GM12878 (cell line): ENCODE data around the gene ADAMTS13. TPM values are rescaled to one million over a fixed set of nuclear protein-coding genes. Genes with fewer than 3 reads are reported as not detected.

Source experiments
- ATAC-seq: fragments of 200-7000 bp; cut with Tn5 transposase; 3 replicates; pipeline ENCODE4 v1.9.1; 2020; ENCODE audit warnings: mild to moderate bottlenecking, moderate library complexity
- BruUV-seq: library from RNA; stranded (reverse); fragments of 400-500 nt; replicated peaks from 2 replicates; lab custom pipeline; 2021; lab: Mats Ljungman, UMichigan
- CTCF ChIA-PET: fragments of 300-600 bp; sonication (Branson Sonifier 250); formaldehyde crosslinking; extraction: SDS; loops from one replicate; lab custom pipeline; 2021; ENCODE audit warnings: inconsistent platforms; lab: Yijun Ruan, JAX
- POLR2A ChIA-PET: fragments of 350-600 bp; formaldehyde crosslinking; extraction: SDS; loops from one replicate; lab custom pipeline; 2021; ENCODE audit warnings: inconsistent platforms; lab: Charles Lee
- RAD21 ChIA-PET: fragments of 300-600 bp; sonication (Branson Sonifier 250); formaldehyde crosslinking; loops from one replicate; lab custom pipeline; 2023; ENCODE audit warnings: antibody characterized with exemption; ENCODE audit not compliant: unreplicated experiment; lab: Charles Lee
- SMC1A ChIA-PET: fragments of 300-600 bp; sonication (Branson Sonifier 250); formaldehyde crosslinking; loops from one replicate; lab custom pipeline; 2023; ENCODE audit not compliant: unreplicated experiment, uncharacterized antibody; lab: Charles Lee
- DNase-seq: peaks from one replicate; pipeline ENCODE4 v3.0.0-alpha.2; 2011; ENCODE audit warnings: low read depth, low spot score
- FAIRE-seq: peaks from 3 replicates; lab custom pipeline; 2011; peaks lifted over from hg19 to GRCh38; lab: Jason Lieb, UNC
- H2AFZ ChIP-seq: 2 replicates; pipeline ENCODE4 v1.6.0; 2011; ENCODE audit warnings: low read depth, low read length, control low read depth; ENCODE audit not compliant: control insufficient read depth
- H3K27ac ChIP-seq: 2 replicates; pipeline ENCODE4 v1.5.1; 2011; ENCODE audit warnings: control low read depth; ENCODE audit not compliant: control insufficient read depth, insufficient read depth
- H3K27me3 ChIP-seq, 2 experiments: replicated peaks in 1 of 2; 2 replicates each; pipeline versions ENCODE4 v1.6.0 to v1.6.1; 2011; ENCODE audit warnings: low read length in 1 of 2; ENCODE audit not compliant: control insufficient read depth in 2 of 2, insufficient read depth in 2 of 2
- H3K36me3 ChIP-seq, 2 experiments: 2 replicates each; pipeline ENCODE4 v1.5.1; 2011; ENCODE audit warnings: low read length in 1 of 2; ENCODE audit not compliant: control insufficient read depth in 2 of 2, insufficient read depth in 2 of 2
- H3K4me1 ChIP-seq: 2 replicates; pipeline ENCODE4 v1.6.1; 2011; ENCODE audit warnings: mild to moderate bottlenecking, low read length, moderate library complexity, mixed read lengths; ENCODE audit not compliant: control insufficient read depth, insufficient read depth
- H3K4me2 ChIP-seq: 2 replicates; pipeline ENCODE4 v1.6.0; 2011; ENCODE audit warnings: control low read depth; ENCODE audit not compliant: control insufficient read depth, insufficient read depth
- H3K4me3 ChIP-seq: fragments of 200-600 bp; sonication (generic); 2 replicates; pipeline ENCODE4 v1.5.1; 2016
- H3K79me2 ChIP-seq: 2 replicates; pipeline ENCODE4 v1.6.0; 2011; ENCODE audit warnings: low read length; ENCODE audit not compliant: control insufficient read depth, insufficient read depth
- H3K9ac ChIP-seq: 2 replicates; pipeline ENCODE4 v1.8.0; 2011; ENCODE audit warnings: low read length, control low read depth, mixed read lengths; ENCODE audit not compliant: control insufficient read depth, insufficient read depth
- H3K9me3 ChIP-seq: replicated peaks from 3 replicates; pipeline ENCODE4 v1.5.1; 2011; ENCODE audit warnings: mild to moderate bottlenecking, low read length; ENCODE audit not compliant: control insufficient read depth, insufficient read depth
- H4K20me1 ChIP-seq: 2 replicates; pipeline ENCODE4 v1.6.0; 2011; ENCODE audit not compliant: control insufficient read depth, insufficient read depth
- BMI1 ChIP-seq: fragments of 450-650 bp; IDR thresholded peaks from 2 replicates; pipeline ENCODE4 v1.6.1; 2016; ENCODE audit warnings: mild to moderate bottlenecking, moderate library complexity, borderline replicate concordance
- CBFB ChIP-seq: IDR thresholded peaks from 2 replicates; pipeline ENCODE4 v1.6.1; 2016; ENCODE audit warnings: antibody characterized with exemption, low read depth
- CHD4 ChIP-seq: fragments of 200-600 bp; sonication (generic); IDR thresholded peaks from 2 replicates; pipeline ENCODE4 v1.6.1; 2016; ENCODE audit warnings: mild to moderate bottlenecking
- EED ChIP-seq: sonication (generic); IDR thresholded peaks from 2 replicates; pipeline ENCODE4 v1.6.1; 2016; ENCODE audit warnings: antibody characterized with exemption, low read depth
- ELK1 ChIP-seq: IDR thresholded peaks from 2 replicates; pipeline ENCODE4 v1.6.1; 2012; ENCODE audit warnings: low read depth, low read length, improper control_type of control experiment
- HDGF ChIP-seq: fragments of 450-650 bp; IDR thresholded peaks from 2 replicates; pipeline ENCODE4 v1.6.1; 2016; ENCODE audit warnings: antibody characterized with exemption
- IKZF1 ChIP-seq: fragments of 450-650 bp; conservative IDR thresholded peaks from 2 replicates; pipeline ENCODE4 v1.6.1; 2017; ENCODE audit warnings: antibody characterized with exemption, mild to moderate bottlenecking
- SIX5 ChIP-seq: IDR thresholded peaks from 2 replicates; pipeline ENCODE4 v1.6.1; 2011; ENCODE audit warnings: mild to moderate bottlenecking, low read depth, low read length, moderate library complexity; ENCODE audit not compliant: severe bottlenecking
- TCF3 ChIP-seq: IDR thresholded peaks from 2 replicates; pipeline ENCODE4 v1.6.1; 2012; ENCODE audit warnings: low read depth, mild to moderate bottlenecking, low read length, borderline replicate concordance; ENCODE audit not compliant: insufficient read depth
- ZBTB11 ChIP-seq: fragments of 450-650 bp; formaldehyde crosslinking; IDR thresholded peaks from 2 replicates; pipeline ENCODE4 v1.5.0; 2022; ENCODE audit warnings: mild to moderate bottlenecking, missing genetic modification characterization
- ZNF384 ChIP-seq: IDR thresholded peaks from 2 replicates; pipeline ENCODE4 v1.6.1; 2012; ENCODE audit warnings: low read depth, mild to moderate bottlenecking, low read length, improper control_type of control experiment, borderline replicate concordance
- WGBS: methylation state at CpG from one replicate; pipeline ENCODE4 v1.1.6; 2016; ENCODE audit warnings: low lambda C conversion rate; ENCODE audit not compliant: insufficient replicate concordance, insufficient coverage; ENCODE audit errors: missing lambda C conversion rate; 5-methylcytosine and 5-hydroxymethylcytosine counted together
- in situ Hi-C: fragments of 300-500 bp; cut with MboI; formaldehyde crosslinking; loops from 9 replicates; pipeline ENCODE4 v1.14.3; 2018; ENCODE audit warnings: mixed read lengths
- intact Hi-C: fragments of 100-400 bp; cut with micrococcal nuclease; formaldehyde crosslinking; loops from one replicate; pipeline ENCODE4 v1.14.2; 2022; ENCODE audit not compliant: unreplicated experiment
- polyA plus RNA-seq, 11 experiments: library from polyadenylated mRNA; depleted of rRNA in 4 of 11; unstranded in 6 of 11; stranded (reverse) in 5 of 11; fragments of >200 nt; fragmentation: Nextera tagmentation in 4 of 11; fragmentation: Illumina TruSeq in 1 of 11; extraction: Ambion mirVana in 4 of 11; extraction: Trizol in 1 of 11; gene quantifications; 1 replicate in 1 of 11; 2 replicates in 10 of 11; pipeline versions ENCODE4 v1.2.1 to v1.2.3, GENCODE V29; 2011 to 2016; ENCODE audit warnings: inconsistent platforms in 2 of 11, missing spikeins in 2 of 11, low read depth in 1 of 11
- total RNA-seq, 4 experiments: library from RNA; depleted of rRNA in 3 of 4; stranded (reverse); fragments of >200 nt in 3 of 4; fragmentation: Illumina TruSeq in 1 of 4; extraction: Trizol in 1 of 4; gene quantifications; 2 replicates each; pipeline versions ENCODE4 v1.2.1 to v1.2.3, GENCODE V29; 2013 to 2021
- TF ChIP-seq, protein P1 (sequence below): fragments of 450-650 bp; IDR thresholded peaks from 2 replicates; pipeline ENCODE4 v1.6.1; 2016; ENCODE audit warnings: mild to moderate bottlenecking
- TF ChIP-seq, protein P2 (sequence below): fragments of 450-650 bp; IDR thresholded peaks from 2 replicates; pipeline ENCODE4 v1.6.1; 2018; ENCODE audit warnings: borderline replicate concordance, mild to moderate bottlenecking; ENCODE audit not compliant: partially characterized antibody

Gene ADAMTS13
- total and polyA plus RNA-seq, 10 of the 15 experiments (the other 5 are each of a cell fraction or from before 2014, with no cell fraction given) = 0.08 to 2.4 (median 0.28) TPM

GRCh38 chr9:133493845-133494540, 71.8 kb downstream of the ADAMTS13 start (continued):
- no peak for TF ChIP-seq CBFB
- TF ChIP-seq SIX5 = no peak
- TF ChIP-seq, protein P1, sequence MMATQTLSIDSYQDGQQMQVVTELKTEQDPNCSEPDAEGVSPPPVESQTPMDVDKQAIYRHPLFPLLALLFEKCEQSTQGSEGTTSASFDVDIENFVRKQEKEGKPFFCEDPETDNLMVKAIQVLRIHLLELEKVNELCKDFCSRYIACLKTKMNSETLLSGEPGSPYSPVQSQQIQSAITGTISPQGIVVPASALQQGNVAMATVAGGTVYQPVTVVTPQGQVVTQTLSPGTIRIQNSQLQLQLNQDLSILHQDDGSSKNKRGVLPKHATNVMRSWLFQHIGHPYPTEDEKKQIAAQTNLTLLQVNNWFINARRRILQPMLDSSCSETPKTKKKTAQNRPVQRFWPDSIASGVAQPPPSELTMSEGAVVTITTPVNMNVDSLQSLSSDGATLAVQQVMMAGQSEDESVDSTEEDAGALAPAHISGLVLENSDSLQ = no peak
- no peak for TF ChIP-seq BMI1

- no TSS peak for BruUV-seq
- no peaks in the 10 kb centered on the region for H3K9me3 ChIP-seq
- DNase-seq (no peak), FAIRE-seq (no peak), ATAC-seq (no peak)
- intact Hi-C loops = no loop called here
- H3K27me3 ChIP-seq = peaks cover 0 to 1% of the 10 kb centered on the region in 2 experiments; a peak in 1 of 4 replicates
- H3K36me3 ChIP-seq = no peaks in the 10 kb centered on the region
- POLR2A ChIA-PET = no interaction called here
- SMC1A ChIA-PET = interaction anchor here (1.5 kb wide), 1 partner anchor 8 kb away, joined by 3 read pairs; no protein-coding TSS in a partner anchor
- H4K20me1 ChIP-seq = no peaks in the 10 kb centered on the region
- CTCF ChIA-PET = interaction anchor here (1.1 to 2.1 kb wide), 4 partner anchors 8 to 313 kb away, joined by 4 to 5 read pairs (median 4); no protein-coding TSS in a partner anchor
- RAD21 ChIA-PET = no interaction called here
- 59% methylated on average over 22 of the region's 24 CpGs for WGBS
- H3K9ac ChIP-seq = no peak overlapping the region
- H3K4me1 ChIP-seq = no peaks in the 10 kb centered on the region
- in situ Hi-C loops = no loop called here
- no peak overlapping the region for H2AFZ ChIP-seq
- H3K79me2 ChIP-seq = no peaks in the 10 kb centered on the region
- H3K4me2 ChIP-seq = no peak overlapping the region
- H3K4me3 ChIP-seq = no peak overlapping the region
- no peak overlapping the region for H3K27ac ChIP-seq
- TF ChIP-seq ELK1 (no peak), EED (no peak), TCF3 (no peak), HDGF (no peak), ZNF384 (no peak), IKZF1 (no peak), ZBTB11 (no peak), CHD4 (no peak)
- TF ChIP-seq, protein P2, sequence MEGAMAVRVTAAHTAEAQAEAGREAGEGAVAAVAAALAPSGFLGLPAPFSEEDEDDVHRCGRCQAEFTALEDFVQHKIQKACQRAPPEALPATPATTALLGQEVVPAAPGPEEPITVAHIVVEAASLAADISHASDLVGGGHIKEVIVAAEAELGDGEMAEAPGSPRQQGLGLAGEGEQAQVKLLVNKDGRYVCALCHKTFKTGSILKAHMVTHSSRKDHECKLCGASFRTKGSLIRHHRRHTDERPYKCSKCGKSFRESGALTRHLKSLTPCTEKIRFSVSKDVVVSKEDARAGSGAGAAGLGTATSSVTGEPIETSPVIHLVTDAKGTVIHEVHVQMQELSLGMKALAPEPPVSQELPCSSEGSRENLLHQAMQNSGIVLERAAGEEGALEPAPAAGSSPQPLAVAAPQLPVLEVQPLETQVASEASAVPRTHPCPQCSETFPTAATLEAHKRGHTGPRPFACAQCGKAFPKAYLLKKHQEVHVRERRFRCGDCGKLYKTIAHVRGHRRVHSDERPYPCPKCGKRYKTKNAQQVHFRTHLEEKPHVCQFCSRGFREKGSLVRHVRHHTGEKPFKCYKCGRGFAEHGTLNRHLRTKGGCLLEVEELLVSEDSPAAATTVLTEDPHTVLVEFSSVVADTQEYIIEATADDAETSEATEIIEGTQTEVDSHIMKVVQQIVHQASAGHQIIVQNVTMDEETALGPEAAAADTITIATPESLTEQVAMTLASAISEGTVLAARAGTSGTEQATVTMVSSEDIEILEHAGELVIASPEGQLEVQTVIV = no peak
Observed at GRCh38 chr9:133494636-133495326, 72.6 kb downstream of the ADAMTS13 start.
